Memory B cell (primary cell): ENCODE results near the gene ZNF652.
A peak's percentile ranks its signal among the peaks of the same experiment; 100 is the strongest.

Experiments used
- ATAC-seq: fragments of 150-1000 bp; cut with Tn5 transposase; 2 replicates; pipeline ENCODE4 v1.10.0; 2021; ENCODE audit warnings: low read depth, mild to moderate bottlenecking, moderate library complexity
- DNase-seq, 2 donors: peaks; one replicate each; pipeline ENCODE4 v3.0.0; 2022; ENCODE audit warnings: low spot score in 2 of 2
- H3K27ac Mint-ChIP-seq: one replicate; pipeline ENCODE4 v1.8.0; 2022; ENCODE audit warnings: mild to moderate bottlenecking, moderate library complexity, mixed read lengths
- H3K27me3 Mint-ChIP-seq: one replicate; pipeline ENCODE4 v1.8.0; 2022; ENCODE audit warnings: mixed read lengths
- H3K36me3 Mint-ChIP-seq: one replicate; pipeline ENCODE4 v1.8.0; 2022; ENCODE audit warnings: mild to moderate bottlenecking, mixed read lengths
- H3K4me1 Mint-ChIP-seq: one replicate; pipeline ENCODE4 v1.8.0; 2022; ENCODE audit warnings: mixed read lengths
- H3K4me3 Mint-ChIP-seq: one replicate; pipeline ENCODE4 v1.8.0; 2022; ENCODE audit warnings: mild to moderate bottlenecking, moderate library complexity, mixed read lengths
- H3K9me3 Mint-ChIP-seq: one replicate; pipeline ENCODE4 v1.8.0; 2022; ENCODE audit warnings: mixed read lengths

The ZNF652 gene

DNA sequence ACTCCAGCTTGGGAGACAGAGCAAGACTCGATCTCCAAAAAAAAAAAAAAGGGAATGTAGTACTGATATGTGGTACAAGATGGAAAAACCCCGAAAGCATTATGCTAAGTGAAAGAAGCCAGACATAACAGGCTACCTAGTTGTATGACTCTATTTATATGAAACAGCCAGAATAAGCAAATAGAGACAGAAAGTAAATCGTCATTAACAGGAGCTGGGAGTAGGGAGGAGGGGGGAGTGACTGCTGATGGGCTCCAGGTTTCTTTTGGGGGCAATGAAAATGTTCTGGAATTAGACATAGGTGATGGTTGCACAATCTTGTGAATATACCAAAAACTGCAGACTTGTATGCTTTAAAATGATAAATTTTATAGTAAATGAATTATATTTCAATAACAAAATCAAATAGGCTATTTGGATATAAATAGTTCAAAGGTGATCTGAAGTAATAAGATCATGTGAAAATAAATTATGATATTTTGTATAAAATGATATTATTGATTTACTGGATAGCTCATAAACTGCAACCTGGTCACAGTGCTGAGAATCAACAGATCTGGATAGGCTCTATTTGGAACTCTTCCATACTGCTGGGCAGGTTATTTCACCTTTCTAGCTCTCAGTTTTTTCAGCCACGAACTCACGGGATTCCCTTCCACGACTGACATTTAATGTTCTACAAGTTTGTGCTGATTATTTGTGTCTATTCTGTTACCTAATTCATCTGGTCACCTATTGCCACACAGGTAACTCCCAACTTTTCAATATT is 27.1 kb downstream of the ZNF652 start:
- no peaks in the 10 kb centered on the region for H3K27me3 Mint-ChIP-seq
- DNase-seq (no peak), ATAC-seq (no peak)
- H3K9me3 Mint-ChIP-seq, result no peaks in the 10 kb centered on the region
- H3K4me1 Mint-ChIP-seq, result peaks cover 24% of the 10 kb centered on the region
- no peak overlapping the region for H3K27ac Mint-ChIP-seq
- peaks cover 9% of the 10 kb centered on the region for H3K36me3 Mint-ChIP-seq
- no peak overlapping the region for H3K4me3 Mint-ChIP-seq

DNA sequence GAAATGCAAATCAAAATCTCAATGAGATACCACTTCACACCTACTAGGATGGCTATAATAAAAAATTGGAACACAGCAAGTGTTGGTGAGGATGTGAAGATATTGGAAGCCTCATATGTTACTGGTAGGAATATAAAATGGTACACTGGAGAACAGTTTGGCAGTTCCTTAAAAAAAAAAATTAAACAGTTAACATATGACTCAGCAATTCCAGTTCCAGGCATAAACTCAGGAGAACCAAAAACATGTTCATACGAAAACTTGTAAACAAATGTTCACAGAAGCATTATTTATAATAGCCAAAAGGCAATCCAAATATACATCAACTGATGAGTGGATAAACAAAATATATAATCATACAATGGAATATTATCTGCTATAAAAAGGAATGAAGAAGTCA is 28.2 kb downstream of the ZNF652 start:
- Mint-ChIP-seq H3K27me3 (no peaks in the 10 kb centered on the region), H3K4me1 (peaks cover 25% of the 10 kb centered on the region), H3K36me3 (peaks cover 8% of the 10 kb centered on the region), H3K27ac (no peak overlapping the region), H3K4me3 (no peak overlapping the region), H3K9me3 (peaks cover under 1% of the 10 kb centered on the region)
- DNase-seq (no peak), ATAC-seq (no peak)

DNA sequence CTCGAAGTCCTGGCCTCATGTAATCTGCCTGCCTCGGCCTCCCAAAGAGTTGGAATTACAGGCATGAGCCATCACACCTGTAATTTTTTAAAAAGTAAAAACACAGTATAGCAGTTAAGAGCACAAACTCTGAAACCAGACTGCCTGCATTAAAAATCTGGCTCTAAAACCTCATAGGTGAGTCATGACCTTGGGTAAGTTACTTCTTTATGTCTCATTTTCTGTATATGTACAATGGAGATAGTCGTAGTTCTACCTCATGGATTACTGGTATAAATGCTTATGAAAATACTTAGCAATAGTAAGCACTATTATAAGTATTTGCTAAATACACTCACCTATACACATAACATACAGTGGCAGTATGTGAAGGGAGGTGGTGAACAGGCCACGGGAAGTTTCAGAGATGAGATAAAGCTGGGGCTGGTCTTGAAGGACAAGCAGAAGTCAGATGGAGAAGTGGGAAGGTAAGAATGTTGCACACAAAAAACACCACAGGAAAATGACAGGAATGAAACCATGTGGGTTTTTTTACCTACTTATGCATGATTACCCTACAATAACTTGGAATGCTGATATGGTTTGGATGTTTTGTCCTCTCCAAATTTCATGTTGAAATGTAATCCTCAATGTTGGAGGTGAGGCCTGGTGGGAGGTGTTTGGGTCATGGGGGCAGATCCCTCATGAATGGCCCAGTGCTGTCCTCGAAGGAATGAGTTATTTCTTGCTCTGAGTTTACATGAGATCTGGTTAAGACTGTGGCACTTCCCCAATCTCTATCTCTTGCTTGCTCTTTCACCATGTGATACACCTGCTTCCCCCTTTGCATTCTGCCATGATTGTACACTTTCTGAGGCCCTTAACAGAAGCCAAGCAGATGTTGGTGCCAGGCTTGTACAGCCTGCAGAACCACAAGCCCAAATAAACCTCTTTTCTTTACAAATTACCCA is 33.9 kb downstream of the ZNF652 start:
- Mint-ChIP-seq H3K27ac (peak overlapping the region; percentile 4), H3K4me3 (peak overlapping the region; percentile 8), H3K4me1 (peaks cover 30% of the 10 kb centered on the region), H3K9me3 (peaks cover 4% of the 10 kb centered on the region), H3K27me3 (no peaks in the 10 kb centered on the region), H3K36me3 (peaks cover 7% of the 10 kb centered on the region)
- ATAC-seq, result peak; percentile 100
- DNase-seq, result peak in 1 of 2 donors; percentile 23

DNA sequence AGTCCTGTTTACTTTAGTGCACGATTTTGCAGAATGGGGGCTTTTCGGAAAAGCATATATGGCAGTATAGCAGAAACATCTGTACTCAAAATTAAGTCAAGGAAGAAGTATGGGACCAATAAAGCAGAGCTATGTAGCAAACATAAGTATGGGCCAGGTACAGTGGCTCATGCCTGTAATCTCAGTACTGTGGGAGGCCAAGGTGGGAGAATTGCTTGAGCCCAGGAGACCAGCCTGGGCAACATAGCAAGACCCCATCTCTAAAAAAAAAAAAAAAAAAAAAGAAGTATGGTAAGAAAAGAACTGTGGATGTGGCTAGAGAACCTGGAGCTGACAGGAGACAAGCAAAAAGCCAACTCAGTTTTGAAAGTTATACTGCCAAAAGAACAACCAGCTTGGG is 36.1 kb downstream of the ZNF652 start:
- Mint-ChIP-seq H3K4me3 (no peak overlapping the region), H3K27me3 (no peaks in the 10 kb centered on the region), H3K36me3 (peaks cover 7% of the 10 kb centered on the region), H3K4me1 (peaks cover 29% of the 10 kb centered on the region), H3K9me3 (peaks cover 4% of the 10 kb centered on the region), H3K27ac (peak overlapping the region; percentile 6)
- DNase-seq (no peak), ATAC-seq (no peak)

DNA sequence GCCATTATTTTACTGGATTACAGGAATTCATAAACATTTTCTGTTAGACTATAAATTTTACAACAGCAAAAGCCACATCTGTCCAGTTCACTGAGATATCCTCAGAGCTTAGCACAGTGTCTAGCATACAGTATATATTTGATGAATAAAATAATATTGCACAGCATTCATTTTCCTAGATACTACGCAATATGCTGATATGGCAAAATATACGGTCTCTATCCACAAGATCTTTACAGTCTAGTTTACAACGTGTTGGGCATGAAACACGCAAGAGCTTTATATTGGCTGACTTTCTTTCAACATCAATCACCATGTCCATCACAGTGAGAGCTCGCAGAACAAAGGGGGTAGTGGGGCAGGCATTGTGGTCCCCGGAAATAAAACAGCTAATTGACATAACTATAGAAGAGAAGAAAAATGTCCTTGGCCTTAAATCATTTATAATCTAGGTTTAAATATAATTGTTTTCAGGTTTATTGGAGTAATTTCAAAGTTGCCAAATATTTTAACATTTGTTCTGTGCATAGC is 43.5 kb downstream of the ZNF652 start:
- H3K9me3 Mint-ChIP-seq, result no peaks in the 10 kb centered on the region
- H3K4me1 Mint-ChIP-seq, result peaks cover 27% of the 10 kb centered on the region
- H3K27ac Mint-ChIP-seq, result peak overlapping the region; percentile 63
- no peak overlapping the region for H3K4me3 Mint-ChIP-seq
- no peak for DNase-seq
- no peak for ATAC-seq
- H3K27me3 Mint-ChIP-seq, result no peaks in the 10 kb centered on the region
- peaks cover 15% of the 10 kb centered on the region for H3K36me3 Mint-ChIP-seq

DNA sequence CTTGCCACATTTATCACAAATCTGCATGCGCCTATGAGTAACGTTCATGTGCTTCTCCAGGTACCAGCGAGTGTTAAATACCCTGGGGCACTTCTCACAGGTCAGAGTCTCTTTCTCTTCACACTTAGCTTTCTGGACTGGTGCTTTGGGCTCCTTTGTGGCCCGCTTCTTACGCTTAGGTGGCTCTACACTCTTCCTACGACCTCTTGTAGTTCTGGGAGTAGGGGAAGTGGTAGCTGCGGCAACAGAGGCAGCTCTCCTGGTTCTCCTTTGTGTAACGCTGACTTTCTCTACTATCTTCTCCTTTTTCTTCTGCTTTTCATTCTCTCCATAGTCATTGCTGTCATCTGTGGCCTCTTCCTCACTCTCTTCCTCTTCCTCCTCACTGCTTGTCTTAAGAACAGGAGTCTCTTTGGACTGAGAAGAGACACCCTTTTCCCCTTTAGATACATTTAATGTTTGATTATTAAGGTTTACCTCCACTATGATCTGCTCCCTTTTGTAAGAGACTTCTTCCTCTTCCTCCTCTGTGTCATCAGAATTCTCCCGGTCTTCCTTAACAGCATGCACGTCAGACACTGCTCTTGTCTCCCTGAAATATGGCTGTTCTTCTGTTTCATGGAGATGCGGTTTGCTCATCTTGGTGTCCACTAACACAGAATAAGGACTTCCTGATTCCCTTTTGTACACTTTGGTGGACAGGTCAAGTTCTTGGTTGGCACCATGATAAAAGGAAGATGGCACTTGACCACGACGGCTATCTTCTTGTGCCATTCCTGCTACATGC is 45.0 kb downstream of the ZNF652 start:
- peak; percentile 44 for ATAC-seq

DNA sequence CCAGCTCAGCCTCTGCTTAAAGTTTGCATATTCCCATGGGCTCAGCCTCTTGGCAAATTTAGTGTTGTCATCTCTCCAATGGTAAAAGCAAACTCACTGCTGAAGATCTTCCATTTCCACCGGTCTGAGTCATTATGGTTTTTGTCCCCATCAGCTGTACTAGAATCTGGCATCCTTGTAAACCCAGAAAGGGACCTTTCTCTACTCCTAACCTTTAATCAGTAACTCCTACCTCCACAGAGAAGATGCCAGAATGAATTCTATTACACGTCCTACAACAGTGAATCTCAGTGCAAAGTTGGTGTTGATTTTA is 45.8 kb downstream of the ZNF652 start:
- ATAC-seq, result peak; percentile 30
- no peak for DNase-seq
- no peaks in the 10 kb centered on the region for H3K9me3 Mint-ChIP-seq
- H3K27me3 Mint-ChIP-seq, result no peaks in the 10 kb centered on the region
- H3K4me1 Mint-ChIP-seq, result peaks cover 21% of the 10 kb centered on the region
- peak overlapping the region; percentile 82 for H3K27ac Mint-ChIP-seq
- peaks cover 15% of the 10 kb centered on the region for H3K36me3 Mint-ChIP-seq
- peak overlapping the region; percentile 83 for H3K4me3 Mint-ChIP-seq

More for the DNA sequence above, 45.0 kb downstream of the ZNF652 start:
- peaks cover 21% of the 10 kb centered on the region for H3K4me1 Mint-ChIP-seq
- no peaks in the 10 kb centered on the region for H3K9me3 Mint-ChIP-seq
- peaks cover 15% of the 10 kb centered on the region for H3K36me3 Mint-ChIP-seq
- peak overlapping the region; percentile 45 for H3K27ac Mint-ChIP-seq
- no peaks in the 10 kb centered on the region for H3K27me3 Mint-ChIP-seq
- H3K4me3 Mint-ChIP-seq, result peak overlapping the region; percentile 49
- DNase-seq, result peak in 1 of 2 donors; percentile 19

DNA sequence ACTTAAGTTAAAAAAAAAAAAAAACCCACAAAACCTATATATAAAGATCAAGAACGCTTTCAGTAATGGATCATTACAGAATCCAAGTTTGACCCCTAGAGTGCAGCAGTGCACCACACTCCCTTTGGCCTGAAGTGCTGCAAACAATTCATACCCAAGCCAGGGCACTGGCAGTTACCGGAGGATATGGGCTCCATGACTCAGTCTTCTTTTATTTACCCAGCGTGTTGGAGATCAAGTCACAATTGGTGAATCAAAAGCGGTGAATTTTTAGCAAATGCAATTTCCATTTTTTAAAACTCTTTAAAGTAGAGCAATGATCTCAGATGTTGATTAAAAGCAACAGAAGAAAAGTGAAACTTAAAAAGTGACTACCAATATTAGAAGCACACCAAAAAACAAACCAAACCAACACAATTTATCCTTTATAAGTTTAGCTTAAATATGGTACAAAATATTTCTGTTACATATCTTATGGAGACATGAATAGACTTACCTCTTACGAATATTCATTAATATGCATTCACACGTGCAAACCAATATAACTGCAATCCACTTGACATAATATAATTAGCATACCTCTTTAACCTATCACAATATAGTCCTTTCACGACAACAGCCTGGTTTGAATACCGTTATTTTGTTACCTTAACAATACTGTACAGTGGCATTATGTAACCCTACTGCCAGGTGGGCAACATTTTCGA is 46.3 kb downstream of the ZNF652 start:
- Mint-ChIP-seq H3K9me3 (no peaks in the 10 kb centered on the region), H3K4me3 (peak overlapping the region; percentile 83), H3K27me3 (no peaks in the 10 kb centered on the region), H3K4me1 (peaks cover 18% of the 10 kb centered on the region), H3K27ac (peak overlapping the region; percentile 82), H3K36me3 (peaks cover 13% of the 10 kb centered on the region)
- ATAC-seq, result peak; percentile 95
- peak; percentile 68 to 72 for DNase-seq

DNA sequence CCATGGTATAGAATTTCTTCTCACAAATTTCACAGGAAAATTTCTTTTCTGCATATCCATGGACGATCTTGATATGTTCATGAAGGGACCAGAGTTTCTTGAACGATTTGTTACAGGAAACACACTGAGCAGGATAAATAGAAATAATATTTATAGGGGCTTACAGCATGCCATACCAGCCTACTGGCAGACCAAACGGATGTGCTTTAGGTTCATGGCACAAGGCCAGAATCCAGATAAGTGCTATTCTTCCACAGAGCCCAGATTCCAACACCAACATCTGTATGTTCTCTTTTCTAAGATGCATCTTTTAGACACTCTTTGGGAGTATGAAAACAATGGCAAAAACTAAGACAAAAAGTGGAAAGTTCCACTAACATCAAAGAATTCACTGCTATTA is 49.3 kb downstream of the ZNF652 start:
- no peaks in the 10 kb centered on the region for H3K9me3 Mint-ChIP-seq
- DNase-seq, result no peak
- no peak for ATAC-seq
- no peaks in the 10 kb centered on the region for H3K27me3 Mint-ChIP-seq
- no peak overlapping the region for H3K27ac Mint-ChIP-seq
- H3K4me1 Mint-ChIP-seq, result peaks cover 18% of the 10 kb centered on the region
- peaks cover 15% of the 10 kb centered on the region for H3K36me3 Mint-ChIP-seq
- H3K4me3 Mint-ChIP-seq, result no peak overlapping the region

DNA sequence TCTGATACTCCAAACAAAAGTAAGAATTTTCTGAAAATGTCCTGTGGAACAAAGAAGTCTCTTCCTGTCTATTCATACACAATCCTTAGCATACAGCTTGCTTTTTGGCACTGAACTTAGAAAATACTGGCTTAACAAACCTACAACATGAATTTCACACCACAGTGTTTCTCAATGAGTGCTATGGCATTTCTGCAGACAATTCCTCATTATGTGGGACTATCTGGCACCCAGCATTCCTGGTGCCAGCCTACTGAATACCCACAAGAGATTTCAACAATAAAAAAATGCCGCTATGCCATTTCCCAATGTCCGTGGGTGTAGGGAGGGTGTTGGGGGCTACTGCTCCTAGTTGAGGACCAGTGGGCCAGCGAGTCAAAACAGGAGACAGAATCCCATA is 62.1 kb downstream of the ZNF652 start:
- Mint-ChIP-seq H3K9me3 (no peaks in the 10 kb centered on the region), H3K27ac (no peak overlapping the region), H3K36me3 (peaks cover 18% of the 10 kb centered on the region), H3K4me3 (no peak overlapping the region), H3K4me1 (peaks cover 2% of the 10 kb centered on the region), H3K27me3 (no peaks in the 10 kb centered on the region)
- DNase-seq, result no peak
- ATAC-seq, result no peak

DNA sequence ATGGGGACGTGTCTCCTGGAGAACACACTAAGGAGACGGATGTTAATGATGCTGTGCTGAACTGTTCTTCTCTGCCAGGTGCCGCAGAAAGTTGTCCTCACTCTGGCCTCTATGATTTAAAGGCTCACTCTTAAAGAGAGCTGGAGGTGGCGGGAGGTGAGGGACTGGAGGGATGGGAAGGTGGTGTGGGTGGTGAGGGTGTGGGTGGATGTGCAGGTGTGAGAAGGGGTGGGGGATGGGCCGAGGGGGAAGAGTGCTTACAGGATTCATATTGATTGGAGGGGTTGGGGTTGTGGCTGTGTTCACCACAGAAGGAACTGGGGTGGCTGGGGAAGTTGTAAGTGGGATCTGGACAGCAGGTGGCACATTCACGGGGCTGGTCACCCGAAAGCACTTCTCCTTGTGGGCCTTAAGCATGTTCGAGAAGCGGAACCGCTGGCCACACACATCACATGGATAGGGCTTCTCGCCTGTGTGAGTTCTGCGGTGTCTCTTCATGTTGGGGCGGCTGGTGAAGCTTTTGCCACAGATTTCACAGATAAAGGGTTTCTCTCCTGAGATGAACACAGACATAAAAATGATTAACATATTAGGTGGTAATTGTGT is 63.6 kb downstream of the ZNF652 start:
- Mint-ChIP-seq H3K9me3 (no peaks in the 10 kb centered on the region), H3K4me1 (no peaks in the 10 kb centered on the region), H3K27me3 (no peaks in the 10 kb centered on the region), H3K27ac (peak overlapping the region; percentile 41), H3K36me3 (peaks cover 11% of the 10 kb centered on the region), H3K4me3 (no peak overlapping the region)
- DNase-seq, result no peak
- no peak for ATAC-seq

DNA sequence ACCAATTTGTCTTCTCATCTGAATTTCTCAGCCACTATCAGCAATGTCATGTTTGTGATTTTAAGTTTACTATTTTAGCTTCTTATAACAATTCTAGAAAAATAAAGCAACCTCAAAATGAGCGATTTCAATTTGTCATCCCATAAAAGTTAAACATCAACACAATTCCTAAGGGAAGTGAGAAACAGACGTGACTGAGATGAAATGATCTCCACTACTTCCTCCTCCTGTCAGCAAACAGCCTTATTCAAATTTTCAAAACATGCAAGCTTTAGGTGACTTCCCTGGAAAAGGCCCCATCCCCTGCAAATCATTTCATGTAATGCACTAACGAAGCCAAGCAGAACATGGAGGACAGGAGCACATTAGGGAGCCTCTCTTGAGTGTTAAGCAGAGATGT is 64.9 kb downstream of the ZNF652 start:
- no peaks in the 10 kb centered on the region for H3K4me1 Mint-ChIP-seq
- no peak for ATAC-seq
- no peaks in the 10 kb centered on the region for H3K27me3 Mint-ChIP-seq
- H3K4me3 Mint-ChIP-seq, result no peak overlapping the region
- no peak for DNase-seq
- no peak overlapping the region for H3K27ac Mint-ChIP-seq
- no peaks in the 10 kb centered on the region for H3K9me3 Mint-ChIP-seq
- H3K36me3 Mint-ChIP-seq, result peaks cover 14% of the 10 kb centered on the region

DNA sequence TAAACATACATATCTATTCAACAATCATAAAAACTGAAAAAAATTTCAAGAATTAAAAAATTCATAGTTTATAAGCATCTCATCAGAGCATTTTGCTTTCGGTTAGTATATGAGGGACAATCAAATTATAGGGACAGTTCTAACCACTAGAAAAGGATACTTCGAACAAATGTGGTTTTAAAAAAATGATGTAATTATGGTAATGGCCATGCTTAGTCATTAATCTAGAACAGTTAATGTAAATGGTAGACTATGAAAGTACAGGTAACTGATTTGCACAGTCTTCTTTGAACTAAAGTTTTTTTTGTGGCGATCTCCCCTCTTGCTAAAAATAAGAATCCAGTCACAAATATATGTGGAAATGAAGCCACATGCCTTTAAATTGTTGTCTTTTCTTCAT is 67.9 kb downstream of the ZNF652 start:
- DNase-seq (no peak), ATAC-seq (no peak)
- Mint-ChIP-seq H3K4me3 (no peak overlapping the region), H3K4me1 (no peaks in the 10 kb centered on the region), H3K27me3 (no peaks in the 10 kb centered on the region), H3K36me3 (peaks cover 11% of the 10 kb centered on the region), H3K9me3 (no peaks in the 10 kb centered on the region), H3K27ac (no peak overlapping the region)
